Caco-2 (cell line): ENCODE data around the gene RFNG. TPM values are rescaled to one million over a fixed set of nuclear protein-coding genes. Genes with fewer than 3 reads are reported as not detected.

ENCODE experiments used
- BruUV-seq: library from RNA; stranded (reverse); fragments of 400-500 nt; replicated peaks from 2 replicates; lab custom pipeline; 2021; lab: Mats Ljungman, UMichigan
- CTCF ChIA-PET: fragments of 300-600 bp; sonication (Branson Sonifier 250); formaldehyde crosslinking; loops from one replicate; lab custom pipeline; 2022; ENCODE audit warnings: antibody characterized with exemption; lab: Charles Lee
- POLR2A ChIA-PET: fragments of 300-600 bp; sonication (Branson Sonifier 250); formaldehyde crosslinking; loops from one replicate; lab custom pipeline; 2022; ENCODE audit warnings: antibody characterized with exemption; lab: Charles Lee
- DNase-seq, 2 experiments: peaks; one replicate each; pipeline versions ENCODE4 v3.0.0 to v3.0.0-alpha.2; 2020 to 2022
- H3K27me3 ChIP-seq: replicated peaks from 2 replicates; pipeline ENCODE4 v1.6.0; 2011; ENCODE audit warnings: low read length; ENCODE audit not compliant: control insufficient read depth, insufficient read depth
- H3K36me3 ChIP-seq: 2 replicates; pipeline ENCODE4 v1.5.1; 2011; ENCODE audit warnings: low read length; ENCODE audit not compliant: control insufficient read depth, insufficient read depth
- H3K4me1 ChIP-seq: fragments of 250-450 bp; sonication (Bioruptor Pico); 2 replicates; pipeline ENCODE4 v1.5.1; 2020; ENCODE audit warnings: mild to moderate bottlenecking
- H3K4me3 ChIP-seq: 2 replicates; pipeline ENCODE4 v1.5.1; 2011; ENCODE audit warnings: low read depth, mild to moderate bottlenecking, control low read depth, low read length
- H3K9me3 ChIP-seq: fragments of 250-450 bp; sonication (Bioruptor Pico); 2 replicates; pipeline ENCODE4 v1.5.1; 2020; ENCODE audit warnings: mild to moderate bottlenecking, moderate library complexity
- H3K27ac Mint-ChIP-seq: one replicate; pipeline ENCODE4 v1.8.0; 2022; ENCODE audit warnings: mixed read lengths; ENCODE audit not compliant: unreplicated experiment
- H3K27me3 Mint-ChIP-seq: one replicate; pipeline ENCODE4 v1.8.0; 2022; ENCODE audit warnings: mixed read lengths; ENCODE audit not compliant: insufficient read depth, unreplicated experiment
- H3K36me3 Mint-ChIP-seq: one replicate; pipeline ENCODE4 v1.8.0; 2022; ENCODE audit warnings: mild to moderate bottlenecking, mixed read lengths; ENCODE audit not compliant: insufficient read depth, unreplicated experiment
- H3K4me1 Mint-ChIP-seq: one replicate; pipeline ENCODE4 v1.8.0; 2022; ENCODE audit warnings: low read depth, mixed read lengths; ENCODE audit not compliant: unreplicated experiment
- H3K4me3 Mint-ChIP-seq: one replicate; pipeline ENCODE4 v1.8.0; 2022; ENCODE audit warnings: mild to moderate bottlenecking, moderate library complexity, mixed read lengths; ENCODE audit not compliant: unreplicated experiment
- H3K9me3 Mint-ChIP-seq: one replicate; pipeline ENCODE4 v1.8.0; 2022; ENCODE audit warnings: mixed read lengths; ENCODE audit not compliant: unreplicated experiment
- CTCF ChIP-seq, 2 experiments: fragments of 200-600 bp in 1 of 2; IDR thresholded peaks; 1 replicate in 1 of 2; 2 replicates in 1 of 2; pipeline versions ENCODE4 v1.5.1 to v1.8.0; 2011 to 2022; ENCODE audit warnings: antibody characterized with exemption in 1 of 2, control low read depth in 1 of 2, inconsistent platforms in 1 of 2, low read depth in 1 of 2, low read length in 1 of 2, mild to moderate bottlenecking in 1 of 2, moderate library complexity in 1 of 2; ENCODE audit not compliant: insufficient read depth in 1 of 2, severe bottlenecking in 1 of 2, unreplicated experiment in 1 of 2
- intact Hi-C: fragments of 100-400 bp; cut with micrococcal nuclease; formaldehyde crosslinking; loops from one replicate; pipeline ENCODE4 v1.10.0; 2022; ENCODE audit not compliant: unreplicated experiment
- total RNA-seq: library from RNA; stranded (reverse); gene quantifications from 2 replicates; pipeline ENCODE4 v1.2.3, GENCODE V29; 2022

RFNG gene
- total RNA-seq, 1 experiment from 2014 or later, result 35.5 TPM

- intact Hi-C loops, result loop anchor here (2.0 kb wide), 1 partner anchor 63 kb away; the partner anchor contains the start of gene FASN
- CTCF ChIA-PET, result interaction anchor here (0.6 to 2.4 kb wide), 4 partner anchors 14 to 211 kb away, joined by 3 to 42 read pairs (median 10); partner anchors contain the start of genes CENPX, GPS1, LRRC45 and RFNG
- no peak for DNase-seq
- no peak for TF ChIP-seq CTCF (IDR thresholded peaks at IDR 0.05; ENCODE audit: insufficient read depth in 1 of 2, low read depth in 1 of 2, low read length in 1 of 2, severe bottlenecking in 1 of 2, unreplicated experiment in 1 of 2)
- TSS peak; percentile 64 for BruUV-seq
- no peaks in the 10 kb centered on the region for H3K27me3 ChIP-seq
- Mint-ChIP-seq H3K27me3 (no peaks in the 10 kb centered on the region), H3K9me3 (peaks cover under 1% of the 10 kb centered on the region), H3K4me1 (peaks cover 5% of the 10 kb centered on the region), H3K36me3 (peaks cover 19% of the 10 kb centered on the region), H3K27ac (peak overlapping the region; percentile 55), H3K4me3 (peak overlapping the region; percentile 86)
- POLR2A ChIA-PET, result interaction anchor here (0.6 kb wide), 1 partner anchor 482 kb away, joined by 5 read pairs; no protein-coding TSS in a partner anchor
- peak overlapping the region; percentile 79 for H3K4me3 ChIP-seq
- peaks cover 24% of the 10 kb centered on the region for H3K4me1 ChIP-seq
- H3K36me3 ChIP-seq, result no peaks in the 10 kb centered on the region; the same call in 1 of the 2 replicates
- H3K9me3 ChIP-seq, result no peaks in the 10 kb centered on the region
Observed at GRCh38 chr17:82035956-82036633, 15.5 kb downstream of the RFNG start.

GRCh38 chr17:82035488-82035887 is 16.1 kb downstream of the RFNG start:
- Histone ChIP-seq H3K9me3 (no peaks in the 10 kb centered on the region), H3K27me3 (no peaks in the 10 kb centered on the region), H3K4me1 (peaks cover 24% of the 10 kb centered on the region), H3K4me3 (no peak overlapping the region), H3K36me3 (no peaks in the 10 kb centered on the region; the same call in 1 of the 2 replicates)
- BruUV-seq, result no TSS peak
- TF ChIP-seq CTCF (IDR thresholded peaks at IDR 0.05; ENCODE audit: insufficient read depth in 1 of 2, low read depth in 1 of 2, low read length in 1 of 2, severe bottlenecking in 1 of 2, unreplicated experiment in 1 of 2), result no peak
- Mint-ChIP-seq H3K4me1 (peaks cover 5% of the 10 kb centered on the region), H3K4me3 (peak overlapping the region; percentile 86), H3K27me3 (no peaks in the 10 kb centered on the region), H3K27ac (no peak overlapping the region), H3K36me3 (peaks cover 25% of the 10 kb centered on the region), H3K9me3 (no peaks in the 10 kb centered on the region)
- ChIA-PET CTCF (no interaction called here), POLR2A (interaction anchor here (0.6 kb wide), 1 partner anchor 481 kb away, joined by 5 read pairs; no protein-coding TSS in a partner anchor)
- intact Hi-C loops, result no loop called here
- DNase-seq, result no peak

GRCh38 chr17:82034371-82035011 is 17.1 kb downstream of the RFNG start:
- no peak for DNase-seq
- Histone ChIP-seq H3K36me3 (no peaks in the 10 kb centered on the region; the same call in 1 of the 2 replicates), H3K4me3 (no peak overlapping the region), H3K27me3 (no peaks in the 10 kb centered on the region), H3K4me1 (peaks cover 28% of the 10 kb centered on the region), H3K9me3 (no peaks in the 10 kb centered on the region)
- H3K9me3 Mint-ChIP-seq, result no peaks in the 10 kb centered on the region
- peak overlapping the region; percentile 23 for H3K27ac Mint-ChIP-seq
- H3K27me3 Mint-ChIP-seq, result no peaks in the 10 kb centered on the region
- H3K4me1 Mint-ChIP-seq, result peaks cover 9% of the 10 kb centered on the region
- H3K36me3 Mint-ChIP-seq, result peaks cover 35% of the 10 kb centered on the region
- POLR2A ChIA-PET, result no interaction called here
- intact Hi-C loops, result no loop called here
- no TSS peak for BruUV-seq
- H3K4me3 Mint-ChIP-seq, result peak overlapping the region; percentile 48
- TF ChIP-seq CTCF (IDR thresholded peaks at IDR 0.05; ENCODE audit: insufficient read depth in 1 of 2, low read depth in 1 of 2, low read length in 1 of 2, severe bottlenecking in 1 of 2, unreplicated experiment in 1 of 2), result no peak
- CTCF ChIA-PET, result no interaction called here
